Stimulated activated CD8-positive, alpha-beta memory T cell treated with anti-CD3 and anti-CD28 coated beads, Interleukin-2, amount 100 ng/mL, for 48 hours (primary cell): ENCODE data around the gene FAM76A.
A peak's percentile ranks its signal among the peaks of the same experiment; 100 is the strongest.
"Not testable (repeated sequence)": the region's sequence is repeated elsewhere in the genome, so short reads cannot be mapped to it uniquely, and the experiment has no call there.

Source experiments
- DNase-seq, 2 donors: peaks; one replicate each; pipeline ENCODE4 v3.0.0-alpha.2; 2020; ENCODE audit warnings: low read depth in 2 of 2

The FAM76A gene

GRCh38 chr1:27724961-27725373, 794 bp upstream of the FAM76A start:
- no peak for DNase-seq

GRCh38 chr1:27726173-27727044, 648 bp downstream of the FAM76A start:
- DNase-seq: peak; percentile 37 to 41

- no peak for DNase-seq
Observed at GRCh38 chr1:27727126-27727525, 1.4 kb downstream of the FAM76A start.

GRCh38 chr1:27736252-27736651, 10.5 kb downstream of the FAM76A start:
- no peak for DNase-seq

GRCh38 chr1:27741121-27741520, 15.4 kb downstream of the FAM76A start:
- no peak for DNase-seq

- DNase-seq: no peak
Observed at GRCh38 chr1:27744556-27744955, 18.8 kb downstream of the FAM76A start.

- no peak for DNase-seq
Observed at GRCh38 chr1:27745466-27745865, 19.7 kb downstream of the FAM76A start.

- no peak for DNase-seq
Observed at GRCh38 chr1:27752360-27752759, 26.6 kb downstream of the FAM76A start.

GRCh38 chr1:27755286-27755685, 29.5 kb downstream of the FAM76A start:
- no peak for DNase-seq

GRCh38 chr1:27755865-27756264, 30.1 kb downstream of the FAM76A start:
- DNase-seq: no peak

GRCh38 chr1:27759236-27759635, 33.5 kb downstream of the FAM76A start:
- DNase-seq: no peak

GRCh38 chr1:27760426-27760825, 34.7 kb downstream of the FAM76A start:
- DNase-seq: no peak

GRCh38 chr1:27762033-27762432, 36.3 kb downstream of the FAM76A start:
- no peak for DNase-seq

- no peak for DNase-seq
Observed at GRCh38 chr1:27763358-27763757, 37.6 kb downstream of the FAM76A start.

GRCh38 chr1:27770293-27770830, 44.6 kb downstream of the FAM76A start:
- DNase-seq: no peak

- DNase-seq: no peak
Observed at GRCh38 chr1:27772036-27772931, 46.5 kb downstream of the FAM76A start.

- DNase-seq: peak; percentile 97 to 98
Observed at GRCh38 chr1:27772932-27773825, 47.4 kb downstream of the FAM76A start, which contains the start of gene STX12. Gene STX12 (plus strand): TSS chr1:27773219. CDS start chr1:27773308, 89 bp downstream.

- no peak for DNase-seq
Observed at GRCh38 chr1:27773826-27774445, 48.2 kb downstream of the FAM76A start.

- no peak for DNase-seq
Observed at GRCh38 chr1:27774654-27775053, 48.9 kb downstream of the FAM76A start.

GRCh38 chr1:27775336-27775735, 49.6 kb downstream of the FAM76A start:
- DNase-seq: not testable (repeated sequence)

GRCh38 chr1:27776276-27776675, 50.5 kb downstream of the FAM76A start:
- not testable (repeated sequence) for DNase-seq
